Activated B cell treated with CpG ODN at 0.5 μM for 24 hours (primary cell): Measurements from ENCODE around the gene OR51D1. TPM values are rescaled to one million over a fixed set of nuclear protein-coding genes. Genes with fewer than 3 reads are reported as not detected.

Source experiments
- ATAC-seq: fragments of 200-7000 bp; cut with Tn5 transposase; one replicate; pipeline ENCODE4 v1.10.0; 2021; ENCODE audit warnings: low read depth, mild to moderate bottlenecking, moderate library complexity
- CTCF ChIA-PET: fragments of 350-600 bp; sonication (Branson Sonifier 250); formaldehyde crosslinking; loops from one replicate; lab custom pipeline; 2021; ENCODE audit warnings: antibody characterized with exemption; lab: Charles Lee
- POLR2A ChIA-PET: fragments of 350-600 bp; sonication (Branson Sonifier 250); formaldehyde crosslinking; loops from one replicate; lab custom pipeline; 2021; ENCODE audit warnings: antibody characterized with exemption; lab: Charles Lee
- DNase-seq: peaks from one replicate; pipeline ENCODE4 v3.0.0; 2022
- H3K27ac Mint-ChIP-seq: one replicate; pipeline ENCODE4 v1.8.0; 2020; ENCODE audit warnings: mixed read lengths
- H3K27me3 Mint-ChIP-seq: one replicate; pipeline ENCODE4 v1.8.0; 2021; ENCODE audit warnings: mixed read lengths
- H3K36me3 Mint-ChIP-seq: one replicate; pipeline ENCODE4 v1.8.0; 2021; ENCODE audit warnings: low read depth, mixed read lengths
- H3K4me1 Mint-ChIP-seq: one replicate; pipeline ENCODE4 v1.8.0; 2021; ENCODE audit warnings: mixed read lengths
- H3K4me3 Mint-ChIP-seq: one replicate; pipeline ENCODE4 v1.8.0; 2020; ENCODE audit warnings: mild to moderate bottlenecking, mixed read lengths
- H3K9me3 Mint-ChIP-seq: one replicate; pipeline ENCODE4 v1.8.0; 2020; ENCODE audit warnings: mixed read lengths
- intact Hi-C: fragments of 100-400 bp; cut with micrococcal nuclease; formaldehyde crosslinking; loops from one replicate; pipeline ENCODE4 v1.15.1; 2024
- total RNA-seq: library from RNA; stranded (reverse); gene quantifications from 2 replicates; pipeline ENCODE4 v1.2.3, GENCODE V29; 2022
- TF ChIP-seq, protein P1 (sequence below): fragments of 200-600 bp; IDR thresholded peaks from one replicate; pipeline ENCODE4 v1.8.0; 2022; ENCODE audit warnings: antibody characterized with exemption, mild to moderate bottlenecking

OR51D1 gene
- total RNA-seq, 1 donor from 2014 or later = not detected

DNA sequence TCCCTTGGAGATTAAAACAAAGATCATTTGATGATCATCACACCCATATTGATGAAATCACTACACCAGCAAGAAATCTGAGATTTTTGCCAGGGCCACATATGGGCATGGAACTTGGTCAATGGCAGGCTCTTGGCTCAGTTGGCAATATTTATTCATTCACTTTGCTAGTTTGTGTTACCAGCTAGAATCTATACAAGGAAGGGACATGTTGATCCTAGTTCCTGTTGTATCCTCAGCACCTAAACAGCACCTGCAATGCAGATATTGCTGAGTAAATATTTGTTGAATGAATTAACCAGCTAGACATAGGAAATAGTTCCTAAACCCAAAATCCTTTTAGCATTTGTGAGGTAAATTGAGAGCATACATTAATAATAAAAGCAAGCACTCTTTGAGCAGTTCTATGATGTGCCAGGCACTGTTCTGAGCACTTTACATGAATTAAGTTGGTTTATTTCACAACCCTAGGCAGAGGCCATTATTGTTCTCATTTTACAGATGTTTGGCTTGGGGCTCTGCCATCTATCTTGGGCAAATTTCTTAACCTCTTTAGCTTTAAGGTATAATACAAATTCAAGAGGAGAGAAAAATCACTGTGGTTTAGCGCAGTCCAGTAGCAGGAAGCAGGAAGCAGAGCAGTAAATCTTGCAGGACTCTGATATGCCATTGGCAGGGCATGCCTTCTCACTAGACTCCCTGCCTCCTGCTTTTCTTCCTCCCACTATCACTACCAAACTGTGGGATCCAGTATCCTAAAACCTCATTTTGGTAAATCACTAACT is 30.9 kb upstream of the OR51D1 start:
- CTCF ChIA-PET = interaction anchor here (3.3 kb wide), 1 partner anchor 30 kb away, joined by 14 read pairs; the partner anchor contains the start of gene OR51D1
- no peak for ATAC-seq
- Mint-ChIP-seq H3K27ac (no peak overlapping the region), H3K9me3 (no peaks in the 10 kb centered on the region), H3K27me3 (no peaks in the 10 kb centered on the region), H3K36me3 (peaks cover 39% of the 10 kb centered on the region), H3K4me1 (peaks cover 43% of the 10 kb centered on the region), H3K4me3 (peak overlapping the region; percentile 95)
- no peak for DNase-seq
- TF ChIP-seq, protein P1, sequence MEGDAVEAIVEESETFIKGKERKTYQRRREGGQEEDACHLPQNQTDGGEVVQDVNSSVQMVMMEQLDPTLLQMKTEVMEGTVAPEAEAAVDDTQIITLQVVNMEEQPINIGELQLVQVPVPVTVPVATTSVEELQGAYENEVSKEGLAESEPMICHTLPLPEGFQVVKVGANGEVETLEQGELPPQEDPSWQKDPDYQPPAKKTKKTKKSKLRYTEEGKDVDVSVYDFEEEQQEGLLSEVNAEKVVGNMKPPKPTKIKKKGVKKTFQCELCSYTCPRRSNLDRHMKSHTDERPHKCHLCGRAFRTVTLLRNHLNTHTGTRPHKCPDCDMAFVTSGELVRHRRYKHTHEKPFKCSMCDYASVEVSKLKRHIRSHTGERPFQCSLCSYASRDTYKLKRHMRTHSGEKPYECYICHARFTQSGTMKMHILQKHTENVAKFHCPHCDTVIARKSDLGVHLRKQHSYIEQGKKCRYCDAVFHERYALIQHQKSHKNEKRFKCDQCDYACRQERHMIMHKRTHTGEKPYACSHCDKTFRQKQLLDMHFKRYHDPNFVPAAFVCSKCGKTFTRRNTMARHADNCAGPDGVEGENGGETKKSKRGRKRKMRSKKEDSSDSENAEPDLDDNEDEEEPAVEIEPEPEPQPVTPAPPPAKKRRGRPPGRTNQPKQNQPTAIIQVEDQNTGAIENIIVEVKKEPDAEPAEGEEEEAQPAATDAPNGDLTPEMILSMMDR = no peak
- POLR2A ChIA-PET = no interaction called here
- intact Hi-C loops = loop anchor here (5.0 to 10.0 kb wide), 3 partner anchors 1088 to 1876 kb away; partner anchors contain the start of genes ARFIP2 and TIMM10B

DNA sequence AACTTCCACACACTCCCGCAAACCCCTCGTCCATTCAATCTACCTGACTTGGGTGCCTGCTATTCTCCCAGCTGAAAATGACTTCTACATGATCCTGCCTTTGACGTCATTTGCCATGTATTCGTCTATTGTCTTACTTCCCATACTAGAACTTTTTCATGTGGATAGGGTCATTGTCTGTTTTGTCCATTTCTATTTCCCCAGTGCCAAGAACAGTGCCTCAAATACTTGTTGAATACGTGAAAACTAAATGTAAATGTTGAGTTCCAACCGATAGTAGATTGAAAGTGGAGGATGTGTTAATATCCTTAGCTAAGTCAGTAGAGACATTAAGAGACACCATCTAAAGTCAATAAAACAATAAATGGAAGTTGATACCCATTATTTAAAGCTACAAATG is 30.2 kb upstream of the OR51D1 start:
- Mint-ChIP-seq H3K36me3 (peaks cover 32% of the 10 kb centered on the region), H3K4me3 (peak overlapping the region; percentile 95), H3K4me1 (peaks cover 43% of the 10 kb centered on the region), H3K27ac (peak overlapping the region; percentile 91), H3K27me3 (no peaks in the 10 kb centered on the region), H3K9me3 (no peaks in the 10 kb centered on the region)
- TF ChIP-seq, protein P1 = no peak
- no peak for DNase-seq
- ChIA-PET CTCF (interaction anchor here (3.3 kb wide), 1 partner anchor 30 kb away, joined by 14 read pairs; the partner anchor contains the start of gene OR51D1), POLR2A (interaction anchor here (1.7 kb wide), 1 partner anchor 1017 kb away, joined by 4 read pairs; the partner anchor contains the start of gene TRIM34)
- ATAC-seq = no peak
- intact Hi-C loops = loop anchor here (5.0 to 10.0 kb wide), 3 partner anchors 1088 to 1875 kb away; partner anchors contain the start of genes ARFIP2 and TIMM10B

DNA sequence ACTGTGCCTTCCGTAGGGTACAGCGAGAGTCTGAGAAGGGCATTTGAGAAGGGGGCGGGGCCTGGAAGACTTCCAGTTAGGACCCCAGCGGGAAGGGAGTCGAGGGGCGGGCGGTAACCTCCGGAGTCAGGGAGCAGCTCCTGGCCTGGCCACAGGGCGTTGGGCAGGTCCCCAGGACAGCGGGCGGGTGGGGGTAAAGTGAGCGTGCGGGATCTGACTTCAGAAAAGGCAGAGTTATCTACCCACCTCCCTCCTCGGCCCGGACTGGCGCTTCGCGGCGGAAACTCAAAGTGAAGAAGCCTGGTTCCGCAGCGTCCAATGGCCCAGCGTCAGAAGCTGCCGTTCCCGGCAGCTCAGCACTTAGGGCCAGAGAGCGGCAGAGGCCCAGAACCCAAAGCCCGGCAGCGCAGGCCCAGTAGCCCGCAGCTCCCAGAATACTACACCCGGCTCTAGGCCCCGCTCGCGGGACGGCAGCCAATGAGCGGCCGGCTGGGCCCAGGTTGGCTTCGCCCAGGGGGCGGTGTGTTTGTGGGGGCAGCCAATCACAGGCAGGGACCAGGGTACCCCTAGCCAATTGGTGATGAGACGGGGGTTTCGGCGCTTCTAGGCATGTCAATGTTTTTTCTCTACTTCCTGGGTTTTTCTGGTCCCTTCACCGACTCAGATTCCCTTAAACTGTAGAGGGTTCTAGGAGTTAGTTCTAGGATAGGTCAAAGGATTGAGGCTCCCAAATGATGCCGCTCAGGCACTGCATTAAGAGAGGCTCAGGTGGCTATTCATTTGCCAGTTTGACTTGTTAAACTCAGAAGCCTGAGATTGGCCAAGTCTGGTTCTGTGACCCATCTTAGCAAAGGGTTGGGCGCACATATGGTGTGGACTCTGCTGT is 29.3 kb upstream of the OR51D1 start, which contains the start of gene TRIM68:
Gene TRIM68, minus strand, starts transcription at position 451 of the 886 bp plus-strand sequence. CDS start 2,727 bp downstream, outside the sequence.
- peaks cover 43% of the 10 kb centered on the region for H3K4me1 Mint-ChIP-seq
- intact Hi-C loops = loop anchor here (1.0 to 10.0 kb wide), 5 partner anchors 215 to 1874 kb away; partner anchors contain the start of genes ARFIP2, FHIP1B, TIMM10B and TRIM21
- DNase-seq (peak; percentile 87), ATAC-seq (peak; percentile 100)
- H3K36me3 Mint-ChIP-seq = peaks cover 23% of the 10 kb centered on the region
- ChIA-PET POLR2A (interaction anchor here (0.7 to 1.7 kb wide), 2 partner anchors 406 to 1016 kb away, joined by 3 to 4 read pairs; partner anchors contain the start of gene TRIM34), CTCF (interaction anchor here (3.3 kb wide), 1 partner anchor 29 kb away, joined by 14 read pairs; the partner anchor contains the start of gene OR51D1)
- no peaks in the 10 kb centered on the region for H3K27me3 Mint-ChIP-seq
- peak within 1 kb of the TSS; percentile 95 for H3K4me3 Mint-ChIP-seq
- TF ChIP-seq, protein P1 = no peak
- H3K9me3 Mint-ChIP-seq = no peaks in the 10 kb centered on the region
- peak within 1 kb of the TSS; percentile 91 for H3K27ac Mint-ChIP-seq

DNA sequence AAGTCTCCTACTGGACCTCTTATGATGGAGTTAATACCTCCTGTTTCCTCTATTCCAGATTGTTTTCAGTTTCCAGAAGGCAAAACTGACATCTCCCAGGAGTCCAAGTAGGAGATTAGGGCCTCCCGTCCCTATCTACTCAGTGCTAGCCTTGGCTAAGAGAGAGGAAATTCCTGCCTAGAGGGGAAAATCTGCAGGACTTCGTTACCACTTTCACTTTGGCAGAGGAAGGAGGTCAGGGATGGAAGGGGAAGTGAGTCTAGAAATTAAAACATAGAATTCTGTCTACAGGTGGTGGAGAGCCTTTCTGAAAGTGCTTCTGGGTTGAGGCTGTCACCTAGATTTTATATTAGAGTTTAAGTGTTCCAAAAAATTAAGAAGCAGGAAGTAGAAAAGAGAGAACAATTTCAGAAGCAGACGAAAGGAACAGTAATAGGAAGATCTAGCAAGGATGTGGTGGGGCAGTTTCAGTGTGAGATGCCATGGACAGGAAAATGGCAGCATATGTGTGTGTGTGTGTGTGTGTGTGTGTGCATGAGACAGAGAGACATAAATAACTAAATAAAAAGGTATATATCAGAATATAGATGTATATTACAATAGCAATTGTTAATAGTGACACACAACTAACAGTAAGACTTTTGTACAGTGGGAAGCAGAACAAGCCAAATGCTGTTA is 26.9 kb upstream of the OR51D1 start:
- Mint-ChIP-seq H3K4me3 (peak overlapping the region; percentile 67), H3K9me3 (no peaks in the 10 kb centered on the region), H3K27me3 (peaks cover 1% of the 10 kb centered on the region), H3K36me3 (peaks cover 6% of the 10 kb centered on the region), H3K27ac (peak overlapping the region; percentile 91), H3K4me1 (peaks cover 38% of the 10 kb centered on the region)
- TF ChIP-seq, protein P1 = no peak
- ATAC-seq (no peak), DNase-seq (no peak)
- ChIA-PET POLR2A (no interaction called here), CTCF (no interaction called here)
- intact Hi-C loops = no loop called here
